GM21515 (cell line): ENCODE measurements around the gene PCSK6.
"Not testable (repeated sequence)": the region's sequence is repeated elsewhere in the genome, so short reads cannot be mapped to it uniquely, and the experiment has no call there.

Source experiments
- ATAC-seq: cut with Tn5 transposase; IDR thresholded peaks from one replicate; pipeline ENCODE4 v1.9.1; 2021; ENCODE audit not compliant: unreplicated experiment

The PCSK6 gene

GRCh38 chr15:101406036-101406435, 83.5 kb downstream of the PCSK6 start:
- ATAC-seq = no peak

GRCh38 chr15:101404245-101404644, 85.3 kb downstream of the PCSK6 start:
- ATAC-seq = no peak

- not testable (repeated sequence) for ATAC-seq
Measured at GRCh38 chr15:101402883-101403282, 86.6 kb downstream of the PCSK6 start.

GRCh38 chr15:101401286-101401685, 88.2 kb downstream of the PCSK6 start:
- no peak for ATAC-seq

- no peak for ATAC-seq
Measured at GRCh38 chr15:101399431-101399830, 90.1 kb downstream of the PCSK6 start.

- no peak for ATAC-seq
Measured at GRCh38 chr15:101398247-101398646, 91.3 kb downstream of the PCSK6 start.

- no peak for ATAC-seq
Measured at GRCh38 chr15:101397521-101398003, 91.9 kb downstream of the PCSK6 start.

- ATAC-seq = no peak
Measured at GRCh38 chr15:101396484-101397261, 92.8 kb downstream of the PCSK6 start.

- no peak for ATAC-seq
Measured at GRCh38 chr15:101394654-101395053, 94.9 kb downstream of the PCSK6 start.

- ATAC-seq = no peak
Measured at GRCh38 chr15:101394056-101394630, 95.4 kb downstream of the PCSK6 start.

- no peak for ATAC-seq
Measured at GRCh38 chr15:101393172-101393571, 96.3 kb downstream of the PCSK6 start.

- ATAC-seq = no peak
Measured at GRCh38 chr15:101391981-101392640, 97.4 kb downstream of the PCSK6 start.

GRCh38 chr15:101391431-101391830, 98.1 kb downstream of the PCSK6 start:
- no peak for ATAC-seq

GRCh38 chr15:101390462-101390861, 99.0 kb downstream of the PCSK6 start:
- ATAC-seq = no peak

GRCh38 chr15:101390060-101390459, 99.4 kb downstream of the PCSK6 start:
- ATAC-seq = no peak

GRCh38 chr15:101389362-101389761, 100.1 kb downstream of the PCSK6 start:
- no peak for ATAC-seq

- ATAC-seq = no peak
Measured at GRCh38 chr15:101388046-101388445, 101.5 kb downstream of the PCSK6 start.

- no peak for ATAC-seq
Measured at GRCh38 chr15:101387574-101387973, 101.9 kb downstream of the PCSK6 start.

- ATAC-seq = no peak
Measured at GRCh38 chr15:101386967-101387366, 102.5 kb downstream of the PCSK6 start.

- ATAC-seq = no peak
Measured at GRCh38 chr15:101386006-101386405, 103.5 kb downstream of the PCSK6 start.

GRCh38 chr15:101384276-101384675, 105.2 kb downstream of the PCSK6 start:
- ATAC-seq = no peak

- no peak for ATAC-seq
Measured at GRCh38 chr15:101382544-101382943, 107.0 kb downstream of the PCSK6 start.
